Astrocyte of the spinal cord (primary cell): ENCODE data around the gene PSMA7.

ENCODE experiments used
- DNase-seq: peaks from one replicate; pipeline ENCODE4 v3.0.0; 2011; ENCODE audit warnings: low read depth, low spot score
- H3K4me3 ChIP-seq: 2 replicates; pipeline ENCODE4 v1.5.1; 2011; ENCODE audit warnings: low read depth, mild to moderate bottlenecking, low read length, moderate library complexity
- in situ Hi-C: cut with HindIII; loops from 2 replicates; pipeline ENCODE4 v1.10.0; 2017; ENCODE audit warnings: low sequenced_read_pairs
- TF ChIP-seq, protein P1 (sequence below): IDR thresholded peaks from 2 replicates; pipeline ENCODE4 v1.5.1; 2012; ENCODE audit warnings: low read depth, mild to moderate bottlenecking, low read length, inconsistent platforms

PSMA7 gene

DNA sequence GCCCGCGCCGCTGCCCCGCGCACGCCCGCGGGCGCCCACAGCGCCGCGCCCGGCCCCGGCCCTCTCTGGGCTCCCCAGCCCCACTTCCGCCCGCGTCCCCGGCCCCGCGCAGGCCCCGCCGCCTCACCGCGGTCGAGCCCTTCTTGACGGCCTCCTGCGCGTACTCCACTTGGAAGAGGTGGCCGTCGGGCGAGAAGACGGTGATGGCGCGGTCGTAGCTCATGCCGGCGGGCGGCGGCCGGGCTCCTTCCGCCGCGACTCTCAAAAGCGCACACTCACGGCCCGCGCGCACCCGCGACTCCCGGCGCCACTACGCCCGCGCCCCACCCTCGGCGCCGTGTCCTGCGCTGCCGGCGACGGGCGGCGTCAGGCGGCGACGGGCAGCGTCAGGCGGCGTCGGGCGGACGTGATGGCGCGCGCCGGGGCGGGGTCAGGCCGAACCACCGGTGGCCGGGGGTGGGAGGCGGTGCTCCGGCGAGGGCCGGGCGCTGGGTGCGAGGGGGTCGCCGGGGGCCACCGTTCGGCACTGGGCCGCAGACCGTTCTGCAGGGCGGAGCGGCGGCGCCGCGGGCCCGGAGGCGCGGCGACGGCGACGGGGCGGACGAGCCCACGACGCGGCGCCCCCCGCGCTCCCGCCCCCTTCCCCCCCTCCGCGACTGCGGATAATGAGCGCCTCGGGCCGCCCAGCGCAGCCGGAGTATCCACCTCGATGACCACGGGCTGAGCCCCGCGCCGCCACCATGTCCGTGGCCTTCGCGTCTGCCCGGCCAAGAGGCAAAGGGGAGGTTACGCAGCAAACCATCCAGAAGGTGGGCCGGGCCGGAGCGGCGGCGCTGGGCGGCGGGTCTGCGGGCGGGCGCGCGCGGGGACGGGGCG is at the start of gene PSMA7, which contains the start of gene SS18L1:
PSMA7 (minus strand) TSS at position 314 of the 876 bp plus-strand sequence; CDS start at position 223, 91 bp downstream.
SS18L1 (plus strand) TSS at position 689 of the 876 bp plus-strand sequence; CDS start at position 741, 52 bp downstream.
- DNase-seq, result peak; percentile 79
- H3K4me3 ChIP-seq, result peak within 1 kb of the TSS; percentile 67
- in situ Hi-C loops, result no loop called here
- TF ChIP-seq, protein P1, sequence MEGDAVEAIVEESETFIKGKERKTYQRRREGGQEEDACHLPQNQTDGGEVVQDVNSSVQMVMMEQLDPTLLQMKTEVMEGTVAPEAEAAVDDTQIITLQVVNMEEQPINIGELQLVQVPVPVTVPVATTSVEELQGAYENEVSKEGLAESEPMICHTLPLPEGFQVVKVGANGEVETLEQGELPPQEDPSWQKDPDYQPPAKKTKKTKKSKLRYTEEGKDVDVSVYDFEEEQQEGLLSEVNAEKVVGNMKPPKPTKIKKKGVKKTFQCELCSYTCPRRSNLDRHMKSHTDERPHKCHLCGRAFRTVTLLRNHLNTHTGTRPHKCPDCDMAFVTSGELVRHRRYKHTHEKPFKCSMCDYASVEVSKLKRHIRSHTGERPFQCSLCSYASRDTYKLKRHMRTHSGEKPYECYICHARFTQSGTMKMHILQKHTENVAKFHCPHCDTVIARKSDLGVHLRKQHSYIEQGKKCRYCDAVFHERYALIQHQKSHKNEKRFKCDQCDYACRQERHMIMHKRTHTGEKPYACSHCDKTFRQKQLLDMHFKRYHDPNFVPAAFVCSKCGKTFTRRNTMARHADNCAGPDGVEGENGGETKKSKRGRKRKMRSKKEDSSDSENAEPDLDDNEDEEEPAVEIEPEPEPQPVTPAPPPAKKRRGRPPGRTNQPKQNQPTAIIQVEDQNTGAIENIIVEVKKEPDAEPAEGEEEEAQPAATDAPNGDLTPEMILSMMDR, result no peak

DNA sequence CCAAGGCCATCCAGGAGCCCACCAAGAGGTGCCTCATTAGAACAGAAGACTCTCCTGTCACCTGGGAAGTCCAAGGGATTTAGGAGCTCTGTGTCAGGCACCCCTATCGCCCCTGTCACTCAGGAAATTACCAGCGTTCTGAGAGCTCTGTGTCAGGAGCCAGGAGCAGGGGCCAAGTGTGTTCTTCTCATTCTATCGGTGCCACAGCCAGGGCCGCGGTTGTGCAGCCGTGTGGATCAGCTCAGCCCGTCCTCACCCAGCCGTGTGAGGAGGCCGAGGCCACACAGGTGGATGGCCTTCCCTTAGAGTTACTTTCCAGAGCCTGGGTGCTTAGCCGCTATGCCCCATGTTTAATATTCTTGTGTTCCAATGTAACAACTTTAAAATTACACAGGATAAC is 49.4 kb upstream of the PSMA7 start:
- TF ChIP-seq, protein P1, result no peak
- DNase-seq, result no peak
- H3K4me3 ChIP-seq, result no peak overlapping the region
- in situ Hi-C loops, result no loop called here

DNA sequence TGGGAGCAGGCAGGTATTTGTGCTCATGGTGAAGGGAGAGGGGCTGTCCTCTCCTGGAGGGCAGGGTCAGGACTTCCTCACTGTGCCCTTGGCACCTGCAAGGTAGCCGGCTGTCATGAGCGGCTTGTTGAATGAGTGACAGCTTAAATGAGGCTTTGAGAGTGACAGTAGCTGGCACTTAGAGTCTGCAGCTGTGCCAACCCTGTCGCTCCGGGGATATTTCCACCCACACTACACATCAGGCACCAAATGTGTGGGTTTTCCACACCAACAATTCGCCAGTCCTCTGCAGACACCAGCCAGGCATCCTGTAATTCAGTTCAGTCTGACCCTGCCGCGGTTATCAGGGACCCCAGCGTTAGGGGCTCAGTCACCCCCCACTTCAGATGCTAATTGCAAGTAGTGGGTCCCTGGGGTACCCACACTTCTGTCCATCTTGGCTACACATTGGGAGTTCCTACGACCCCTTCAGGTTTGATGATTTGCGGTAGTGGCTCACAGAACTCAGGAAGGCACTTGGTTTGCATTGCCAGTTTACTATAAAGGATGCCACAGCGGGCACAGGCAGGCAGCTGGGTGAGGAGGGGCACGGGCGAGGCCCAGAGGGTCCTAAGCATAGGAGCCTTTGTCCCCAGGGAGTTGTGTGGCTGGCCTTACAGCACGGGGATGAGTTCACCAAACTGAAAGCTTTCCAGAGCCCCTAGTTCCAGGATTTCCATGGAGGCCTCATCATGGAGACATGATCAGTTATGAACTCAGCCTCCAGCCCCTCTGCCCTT is 48.8 kb upstream of the PSMA7 start:
- in situ Hi-C loops, result no loop called here
- TF ChIP-seq, protein P1, result no peak
- no peak for DNase-seq

DNA sequence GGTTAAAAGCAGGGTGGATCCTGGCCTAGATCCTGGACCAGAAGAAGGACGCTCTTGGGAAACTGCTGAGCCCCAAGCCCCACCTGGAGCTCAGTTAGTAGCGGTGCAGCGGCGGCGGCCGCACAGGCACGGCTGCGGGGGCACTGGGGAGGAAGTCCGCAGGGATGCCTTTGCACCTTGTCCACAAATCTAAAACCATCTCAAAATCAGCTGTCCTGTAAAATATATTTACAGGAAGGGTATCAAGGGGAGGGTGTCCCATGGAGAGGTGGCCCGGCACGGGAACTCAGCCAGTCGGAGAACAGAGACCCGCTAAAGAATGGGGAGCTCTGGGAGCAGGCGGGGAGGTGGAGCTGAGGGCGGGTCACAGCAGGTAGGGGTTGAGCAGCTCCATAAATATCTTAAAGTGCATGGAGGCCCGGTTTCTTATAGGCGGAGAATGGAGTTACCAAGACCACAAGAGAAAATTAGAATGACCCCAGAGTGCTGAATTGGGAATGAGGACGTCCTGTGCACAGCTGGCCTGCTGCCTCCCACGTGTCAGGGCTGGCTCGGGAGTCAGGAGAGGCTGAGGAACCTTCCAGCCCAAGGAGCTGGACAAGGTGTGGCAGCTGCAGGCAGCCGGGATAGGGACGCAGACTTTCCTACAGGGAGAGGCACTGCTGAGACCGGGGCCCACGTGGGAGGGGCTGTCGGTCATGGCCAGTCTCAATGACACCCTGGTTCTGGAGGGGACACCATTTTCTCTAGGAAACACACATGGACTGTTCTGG is 47.6 kb upstream of the PSMA7 start:
- TF ChIP-seq, protein P1, result no peak
- in situ Hi-C loops, result no loop called here
- DNase-seq, result no peak
- H3K4me3 ChIP-seq, result no peak overlapping the region

More for the DNA sequence above, 48.8 kb upstream of the PSMA7 start:
- no peak overlapping the region for H3K4me3 ChIP-seq

DNA sequence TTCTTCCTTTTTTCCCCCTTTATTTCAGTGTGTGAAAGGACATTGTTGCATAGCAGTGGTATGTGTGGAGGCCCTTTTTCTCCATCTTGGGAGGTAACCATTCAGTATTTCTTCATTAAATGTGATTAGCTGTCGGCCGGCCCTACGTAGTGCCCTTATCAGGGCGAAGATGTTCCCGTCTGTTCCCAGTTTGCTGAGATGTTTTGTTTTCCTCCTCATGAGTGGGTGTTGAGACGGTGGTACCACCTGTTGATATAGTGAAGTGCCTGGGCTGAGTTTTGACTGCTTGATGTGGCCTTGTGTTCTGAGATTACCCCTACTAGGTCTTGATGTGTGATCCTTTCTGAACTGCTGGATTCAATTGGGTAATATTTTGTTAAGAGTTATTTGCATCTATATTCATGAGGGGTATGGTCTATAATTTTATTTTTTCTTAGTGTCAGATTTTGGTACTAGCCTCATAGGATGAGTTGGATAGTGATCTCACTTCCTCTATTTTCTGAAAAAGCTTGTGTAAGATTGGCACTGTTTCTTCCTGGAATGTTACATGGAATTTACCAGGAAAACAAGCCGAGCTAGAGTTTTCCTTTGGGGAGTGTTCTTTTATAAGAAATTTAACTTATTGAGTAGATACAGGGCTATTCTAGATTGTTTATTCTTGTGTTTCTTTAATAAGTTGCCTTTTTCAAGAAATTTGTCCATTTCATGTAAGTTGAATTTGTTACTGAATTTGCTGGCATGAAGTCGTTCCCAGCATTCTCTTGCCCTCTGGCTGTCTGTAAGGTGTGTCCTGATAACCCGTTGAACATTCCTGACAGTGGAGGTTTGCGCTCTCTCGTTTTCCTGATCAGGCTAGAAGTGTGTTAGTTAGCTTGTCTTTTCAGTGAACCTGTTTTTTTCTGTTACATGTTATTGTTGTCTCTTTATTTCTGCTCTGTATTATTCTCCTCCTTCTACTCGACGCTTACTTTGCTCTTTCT is 44.0 kb upstream of the PSMA7 start:
- in situ Hi-C loops, result no loop called here

More for the DNA sequence above, 44.0 kb upstream of the PSMA7 start:
- no peak for DNase-seq
- TF ChIP-seq, protein P1, result no peak
- H3K4me3 ChIP-seq, result no peak overlapping the region
